ACC112 (cell line): ENCODE measurements around the gene SLC9A7.

Experiments used
- H2AFZ ChIP-seq: fragments of 200-600 bp; sonication (generic); one replicate; pipeline ENCODE4 v1.6.0; 2017; ENCODE audit warnings: antibody characterized with exemption, low read length; ENCODE audit not compliant: unreplicated experiment
- H3K27ac ChIP-seq: fragments of 200-600 bp; sonication (generic); 2 replicates; pipeline ENCODE4 v1.5.1; 2014; ENCODE audit warnings: low read depth, mild to moderate bottlenecking, antibody characterized with exemption, low read length, moderate library complexity
- H3K27me3 ChIP-seq: fragments of 200-600 bp; sonication (generic); 2 replicates; pipeline ENCODE4 v1.6.1; 2014; ENCODE audit warnings: mild to moderate bottlenecking, antibody characterized with exemption, low read length, moderate library complexity, mixed read lengths; ENCODE audit not compliant: insufficient read depth
- H3K36me3 ChIP-seq: fragments of 200-600 bp; sonication (generic); 2 replicates; pipeline ENCODE4 v1.6.1; 2016; ENCODE audit warnings: mild to moderate bottlenecking, antibody characterized with exemption, low read length, moderate library complexity, mixed read lengths; ENCODE audit not compliant: insufficient read depth
- H3K4me1 ChIP-seq: fragments of 200-600 bp; sonication (generic); one replicate; pipeline ENCODE4 v1.6.1; 2016; ENCODE audit warnings: low read length, mixed read lengths; ENCODE audit not compliant: insufficient read depth, unreplicated experiment, control insufficient read depth
- H3K4me3 ChIP-seq: fragments of 200-600 bp; sonication (generic); 2 replicates; pipeline ENCODE4 v1.5.1; 2014; ENCODE audit warnings: mild to moderate bottlenecking, low read depth, low read length
- H3K79me2 ChIP-seq: fragments of 200-600 bp; sonication (generic); one replicate; pipeline ENCODE4 v1.6.0; 2016; ENCODE audit warnings: low read length; ENCODE audit not compliant: control insufficient read depth, unreplicated experiment, insufficient read depth

Gene SLC9A7

GRCh38 chrX:46648660-46649059 is 110.3 kb downstream of the SLC9A7 start:
- H3K4me1 ChIP-seq = no peaks in the 10 kb centered on the region
- H3K36me3 ChIP-seq = no peaks in the 10 kb centered on the region
- no peak overlapping the region for H3K27ac ChIP-seq
- no peak overlapping the region for H3K4me3 ChIP-seq
- no peak overlapping the region for H2AFZ ChIP-seq
- H3K79me2 ChIP-seq = no peaks in the 10 kb centered on the region
- no peaks in the 10 kb centered on the region for H3K27me3 ChIP-seq

GRCh38 chrX:46647251-46647650 is 111.7 kb downstream of the SLC9A7 start:
- H3K36me3 ChIP-seq = no peaks in the 10 kb centered on the region
- H3K27ac ChIP-seq = no peak overlapping the region
- H3K79me2 ChIP-seq = no peaks in the 10 kb centered on the region
- no peak overlapping the region for H3K4me3 ChIP-seq
- no peaks in the 10 kb centered on the region for H3K27me3 ChIP-seq
- H2AFZ ChIP-seq = no peak overlapping the region
- no peaks in the 10 kb centered on the region for H3K4me1 ChIP-seq

DNA sequence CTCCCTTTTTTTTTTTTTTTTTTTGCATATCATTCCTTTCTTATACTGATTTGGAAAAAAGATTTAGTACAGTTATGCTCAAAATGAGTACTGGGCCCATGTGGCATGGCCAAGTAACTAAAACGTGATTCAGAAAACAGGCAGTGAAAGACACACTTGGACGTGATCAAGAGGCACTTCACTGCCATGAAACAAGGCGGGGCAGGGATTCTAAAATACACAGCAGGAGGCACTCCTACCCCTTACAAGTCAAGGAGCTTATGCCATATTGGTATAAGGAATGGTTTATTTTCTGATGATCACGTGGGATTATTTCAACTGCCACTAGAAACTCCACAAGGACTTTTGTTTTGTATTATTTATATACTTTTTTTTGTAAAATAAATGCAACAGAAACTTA is 113.3 kb downstream of the SLC9A7 start:
- Histone ChIP-seq H3K4me1 (no peaks in the 10 kb centered on the region), H3K27ac (no peak overlapping the region), H3K36me3 (no peaks in the 10 kb centered on the region), H3K79me2 (no peaks in the 10 kb centered on the region), H2AFZ (no peak overlapping the region), H3K27me3 (no peaks in the 10 kb centered on the region), H3K4me3 (no peak overlapping the region)

GRCh38 chrX:46643636-46644035 is 115.3 kb downstream of the SLC9A7 start:
- H3K4me1 ChIP-seq = no peaks in the 10 kb centered on the region
- no peak overlapping the region for H3K4me3 ChIP-seq
- H2AFZ ChIP-seq = no peak overlapping the region
- H3K27me3 ChIP-seq = no peaks in the 10 kb centered on the region
- no peaks in the 10 kb centered on the region for H3K79me2 ChIP-seq
- H3K27ac ChIP-seq = no peak overlapping the region
- no peaks in the 10 kb centered on the region for H3K36me3 ChIP-seq

GRCh38 chrX:46642145-46642544 is 116.8 kb downstream of the SLC9A7 start:
- no peaks in the 10 kb centered on the region for H3K36me3 ChIP-seq
- H3K4me1 ChIP-seq = peaks cover 13% of the 10 kb centered on the region
- H2AFZ ChIP-seq = no peak overlapping the region
- no peaks in the 10 kb centered on the region for H3K79me2 ChIP-seq
- no peak overlapping the region for H3K4me3 ChIP-seq
- no peak overlapping the region for H3K27ac ChIP-seq
- H3K27me3 ChIP-seq = no peaks in the 10 kb centered on the region

DNA sequence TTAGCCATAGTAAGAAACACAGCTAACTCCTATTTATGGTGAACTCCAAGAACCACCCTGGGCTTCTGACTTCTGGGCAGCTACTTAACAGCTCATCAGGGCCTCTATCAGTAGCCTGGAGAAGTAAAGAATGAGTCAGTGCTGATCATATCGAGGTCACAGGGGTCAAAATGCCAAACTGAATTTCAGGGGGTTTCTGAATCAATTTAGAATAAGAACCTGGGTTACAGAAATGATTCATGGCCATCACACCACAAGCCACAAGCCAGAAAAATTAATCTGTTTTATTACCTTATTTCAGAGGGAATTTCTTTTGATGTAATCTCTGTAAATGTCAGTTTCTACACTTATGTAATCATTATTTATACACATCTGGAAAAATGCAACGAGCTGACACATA is 121.0 kb downstream of the SLC9A7 start:
- H3K4me1 ChIP-seq = peaks cover 19% of the 10 kb centered on the region
- H3K4me3 ChIP-seq = no peak overlapping the region
- no peaks in the 10 kb centered on the region for H3K36me3 ChIP-seq
- no peak overlapping the region for H2AFZ ChIP-seq
- no peaks in the 10 kb centered on the region for H3K27me3 ChIP-seq
- peak overlapping the region; percentile 7; the same call in 1 of the 2 replicates for H3K27ac ChIP-seq
- H3K79me2 ChIP-seq = no peaks in the 10 kb centered on the region

GRCh38 chrX:46636223-46636622 is 122.7 kb downstream of the SLC9A7 start:
- Histone ChIP-seq H3K27ac (no peak overlapping the region), H3K4me3 (no peak overlapping the region), H3K36me3 (no peaks in the 10 kb centered on the region), H3K4me1 (peaks cover 19% of the 10 kb centered on the region), H2AFZ (no peak overlapping the region), H3K79me2 (no peaks in the 10 kb centered on the region), H3K27me3 (no peaks in the 10 kb centered on the region)

DNA sequence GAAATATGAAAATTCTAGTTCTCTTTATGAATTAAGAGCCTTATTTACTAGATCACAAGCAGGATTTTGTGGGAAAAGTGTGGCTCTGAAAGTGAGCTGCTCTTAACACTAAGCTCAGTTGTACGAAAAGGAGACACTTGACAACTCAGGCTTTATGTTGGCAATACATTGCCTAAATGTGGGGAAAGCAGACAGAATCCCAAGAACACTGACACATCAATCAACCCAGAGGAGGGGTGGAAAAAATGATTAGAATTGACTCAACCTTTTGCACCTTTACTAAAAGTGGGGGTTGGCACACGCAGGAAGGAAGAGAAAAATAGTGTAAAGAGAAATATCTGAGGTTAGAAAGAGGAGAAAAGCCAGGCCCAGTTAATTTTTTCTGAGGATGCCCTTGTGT is 123.7 kb downstream of the SLC9A7 start:
- H2AFZ ChIP-seq = no peak overlapping the region

GRCh38 chrX:46634577-46634976 is 124.3 kb downstream of the SLC9A7 start:
- no peak overlapping the region for H3K4me3 ChIP-seq
- no peak overlapping the region for H3K27ac ChIP-seq
- H3K79me2 ChIP-seq = no peaks in the 10 kb centered on the region
- H3K36me3 ChIP-seq = 0 out of 2 replicates have a peak, but pooled peaks cover 2% of the 10 kb centered on the region
- peaks cover 29% of the 10 kb centered on the region for H3K4me1 ChIP-seq
- no peak overlapping the region for H2AFZ ChIP-seq
- no peaks in the 10 kb centered on the region for H3K27me3 ChIP-seq

More for the DNA sequence above, 123.7 kb downstream of the SLC9A7 start:
- Histone ChIP-seq H3K79me2 (no peaks in the 10 kb centered on the region), H3K27ac (no peak overlapping the region), H3K27me3 (no peaks in the 10 kb centered on the region), H3K4me3 (no peak overlapping the region), H3K4me1 (peaks cover 23% of the 10 kb centered on the region), H3K36me3 (0 out of 2 replicates have a peak, but pooled peaks cover 2% of the 10 kb centered on the region)

DNA sequence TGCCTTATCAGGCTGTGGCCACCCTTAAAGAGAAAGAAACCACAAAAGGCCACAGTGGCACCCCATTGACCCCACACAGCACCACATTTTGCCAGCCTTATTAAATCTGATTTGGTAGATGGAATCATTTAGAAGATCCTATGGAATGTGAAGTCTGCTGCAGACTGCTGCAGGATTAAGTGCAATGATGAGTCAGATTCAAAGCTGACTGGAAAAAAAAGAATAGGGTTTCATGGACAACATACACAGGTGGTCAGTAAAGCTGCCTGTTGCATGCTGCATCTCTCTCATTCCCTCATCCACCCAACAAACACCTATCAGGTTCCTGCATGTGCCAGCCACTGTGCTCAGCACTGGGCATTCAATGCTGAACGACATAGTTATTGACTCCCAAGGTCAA is 128.8 kb downstream of the SLC9A7 start:
- Histone ChIP-seq H3K27me3 (no peaks in the 10 kb centered on the region), H2AFZ (no peak overlapping the region), H3K36me3 (0 out of 2 replicates have a peak, but pooled peaks cover 2% of the 10 kb centered on the region), H3K4me3 (no peak overlapping the region), H3K4me1 (peaks cover 29% of the 10 kb centered on the region), H3K79me2 (no peaks in the 10 kb centered on the region), H3K27ac (no peak overlapping the region)

- H3K4me3 ChIP-seq = peak overlapping the region; percentile 16; the same call in 1 of the 2 replicates
- H3K79me2 ChIP-seq = no peaks in the 10 kb centered on the region
- no peaks in the 10 kb centered on the region for H3K27me3 ChIP-seq
- 0 out of 2 replicates have a peak, but pooled peaks cover 2% of the 10 kb centered on the region for H3K36me3 ChIP-seq
- H3K4me1 ChIP-seq = peaks cover 29% of the 10 kb centered on the region
- no peak overlapping the region for H2AFZ ChIP-seq
- peak overlapping the region; percentile 78 for H3K27ac ChIP-seq
These were observed 130.2 kb downstream of the SLC9A7 start for GRCh38 chrX:46628460-46629371.
